Panc1 (cell line): ENCODE results near the gene CRIM1. TPM values are rescaled to one million over a fixed set of nuclear protein-coding genes. Genes with fewer than 3 reads are reported as not detected.

Experiments
- ATAC-seq: fragments of 200-7000 bp; cut with Tn5 transposase; 2 replicates; pipeline ENCODE4 v1.9.1; 2020; ENCODE audit warnings: mild to moderate bottlenecking, moderate library complexity
- BruUV-seq: library from RNA; stranded (reverse); fragments of 400-500 nt; replicated peaks from 2 replicates; lab custom pipeline; 2021; lab: Mats Ljungman, UMichigan
- CTCF ChIA-PET: fragments of 300-600 bp; sonication (Branson Sonifier 250); formaldehyde crosslinking; loops from one replicate; lab custom pipeline; 2022; ENCODE audit warnings: antibody characterized with exemption; lab: Charles Lee
- POLR2A ChIA-PET: fragments of 300-600 bp; sonication (Branson Sonifier 250); formaldehyde crosslinking; loops from one replicate; lab custom pipeline; 2022; ENCODE audit warnings: antibody characterized with exemption; lab: Charles Lee
- DNase-seq: peaks from one replicate; pipeline ENCODE4 v3.0.0-alpha.2; 2010; ENCODE audit warnings: low read depth, low spot score
- H3K27ac ChIP-seq: 2 replicates; pipeline ENCODE4 v1.5.1; 2011; ENCODE audit warnings: mild to moderate bottlenecking, low read length, inconsistent platforms
- H3K27me3 ChIP-seq: fragments of 200-500 bp; sonication (Bioruptor generic); 2 replicates; pipeline ENCODE4 v1.6.0; 2014; ENCODE audit warnings: low read length, inconsistent platforms; ENCODE audit not compliant: control insufficient read depth, insufficient read depth
- H3K36me3 ChIP-seq: fragments of 200-500 bp; sonication (Bioruptor generic); 2 replicates; pipeline ENCODE4 v1.5.1; 2014; ENCODE audit warnings: inconsistent platforms, mild to moderate bottlenecking, low read length, moderate library complexity; ENCODE audit not compliant: control insufficient read depth, insufficient read depth
- H3K4me1 ChIP-seq: 2 replicates; pipeline ENCODE4 v1.5.1; 2011; ENCODE audit warnings: inconsistent platforms, mild to moderate bottlenecking, low read length, moderate library complexity; ENCODE audit not compliant: control insufficient read depth, insufficient read depth
- H3K4me3 ChIP-seq, 2 experiments: 2 replicates each; pipeline ENCODE4 v1.5.1; 2011 to 2012; ENCODE audit warnings: low read depth in 2 of 2, low read length in 2 of 2, mild to moderate bottlenecking in 2 of 2, inconsistent platforms in 1 of 2, moderate library complexity in 1 of 2
- H3K9me3 ChIP-seq: fragments of 200-500 bp; sonication (Bioruptor generic); 2 replicates; pipeline ENCODE4 v1.5.1; 2014; ENCODE audit warnings: low read depth, mild to moderate bottlenecking, inconsistent platforms, low read length, moderate library complexity; ENCODE audit not compliant: control insufficient read depth, insufficient read depth
- CTCF ChIP-seq: fragments of 450-650 bp; IDR thresholded peaks from 2 replicates; pipeline ENCODE4 v1.5.1; 2017; ENCODE audit warnings: mild to moderate bottlenecking
- POLR2AphosphoS5 ChIP-seq: IDR thresholded peaks from 2 replicates; pipeline ENCODE4 v1.6.1; 2012; ENCODE audit warnings: mild to moderate bottlenecking, low read depth, low read length, moderate library complexity
- REST ChIP-seq, 2 experiments: IDR thresholded peaks; 2 replicates each; pipeline ENCODE4 v1.6.1; 2011 to 2012; ENCODE audit warnings: low read depth in 2 of 2, control low read depth in 1 of 2, low read length in 1 of 2, mild to moderate bottlenecking in 1 of 2, moderate library complexity in 1 of 2; ENCODE audit not compliant: insufficient read depth in 1 of 2
- SIN3A ChIP-seq: IDR thresholded peaks from 2 replicates; pipeline ENCODE4 v1.6.1; 2012; ENCODE audit warnings: low read depth, mild to moderate bottlenecking, low read length, moderate library complexity, borderline replicate concordance; ENCODE audit not compliant: insufficient read depth
- TCF7L2 ChIP-seq: IDR thresholded peaks from 2 replicates; pipeline ENCODE4 v1.6.1; 2011; ENCODE audit warnings: mild to moderate bottlenecking, low read depth, low read length, inconsistent platforms
- in situ Hi-C: cut with HindIII; loops from 2 replicates; pipeline ENCODE4 v1.10.0; 2016; ENCODE audit warnings: low sequenced_read_pairs, low pct_unique_long_range_greater_than_20kb
- intact Hi-C: fragments of 100-400 bp; cut with micrococcal nuclease; formaldehyde crosslinking; loops from one replicate; pipeline ENCODE4 v1.10.0; 2022; ENCODE audit not compliant: unreplicated experiment
- total RNA-seq: library from RNA; stranded (reverse); gene quantifications from one replicate; pipeline ENCODE4 v1.2.1, GENCODE V29; 2021; ENCODE audit not compliant: unreplicated experiment

CRIM1 gene
- total RNA-seq, 1 experiment from 2014 or later = 290 TPM

- no peak overlapping the region for H3K4me3 ChIP-seq
- TF ChIP-seq TCF7L2 = no peak
- TF ChIP-seq CTCF = no peak
- TF ChIP-seq SIN3A = no peak
- TF ChIP-seq REST (IDR thresholded peaks at IDR 0.05; ENCODE audit: insufficient read depth in 1 of 2, low read depth in 2 of 2, low read length in 1 of 2) = no peak
- TF ChIP-seq POLR2AphosphoS5 = no peak
- POLR2A ChIA-PET = no interaction called here
- no peaks in the 10 kb centered on the region for H3K27me3 ChIP-seq
- CTCF ChIA-PET = no interaction called here
- ATAC-seq (peak; percentile 89), DNase-seq (no peak)
- no TSS peak for BruUV-seq
- peaks cover 26% of the 10 kb centered on the region for H3K4me1 ChIP-seq
- H3K36me3 ChIP-seq = no peaks in the 10 kb centered on the region
- intact Hi-C loops = no loop called here
- peak overlapping the region; percentile 82 for H3K27ac ChIP-seq
- no peaks in the 10 kb centered on the region for H3K9me3 ChIP-seq
- in situ Hi-C loops = no loop called here
These were observed 16.8 kb upstream of the CRIM1 start for GRCh38 chr2:36338827-36339145.

GRCh38 chr2:36339607-36340218 is 15.9 kb upstream of the CRIM1 start:
- CTCF ChIA-PET = no interaction called here
- no peak for DNase-seq
- Histone ChIP-seq H3K4me3 (no peak overlapping the region), H3K9me3 (no peaks in the 10 kb centered on the region), H3K36me3 (no peaks in the 10 kb centered on the region), H3K27ac (peak overlapping the region; percentile 82), H3K27me3 (no peaks in the 10 kb centered on the region), H3K4me1 (peaks cover 22% of the 10 kb centered on the region)
- TF ChIP-seq SIN3A (no peak), CTCF (no peak), POLR2AphosphoS5 (no peak), REST (IDR thresholded peaks at IDR 0.05; ENCODE audit: insufficient read depth in 1 of 2, low read depth in 2 of 2, low read length in 1 of 2) (no peak), TCF7L2 (no peak)
- POLR2A ChIA-PET = no interaction called here
- no peak for ATAC-seq
- in situ Hi-C loops (no loop called here), intact Hi-C loops (no loop called here)
- BruUV-seq = no TSS peak
